A172 (cell line): ENCODE data around the gene TP73. TPM values are rescaled to one million over a fixed set of nuclear protein-coding genes. Genes with fewer than 3 reads are reported as not detected.

ENCODE experiments used
- DNase-seq: peaks from one replicate; pipeline ENCODE4 v3.0.0-alpha.2; 2015; ENCODE audit warnings: low spot score
- total RNA-seq: library from RNA; depleted of rRNA; stranded (reverse); fragments of >200 nt; shearing (Covaris generic); gene quantifications from 2 replicates; pipeline ENCODE4 v1.2.3, GENCODE V29; 2014

Gene TP73
- total RNA-seq, 1 experiment from 2014 or later: 4.7 TPM

- no peak for DNase-seq
Observed at GRCh38 chr1:3706651-3707297, 54.5 kb downstream of the TP73 start.

- no peak for DNase-seq
Observed at GRCh38 chr1:3707298-3707938, 55.1 kb downstream of the TP73 start.

GRCh38 chr1:3707939-3708328 is 55.6 kb downstream of the TP73 start:
- no peak for DNase-seq

- DNase-seq: no peak
Observed at GRCh38 chr1:3708791-3709190, 56.5 kb downstream of the TP73 start.

GRCh38 chr1:3710251-3710650 is 57.9 kb downstream of the TP73 start:
- DNase-seq: no peak

GRCh38 chr1:3711381-3711779 is 59.1 kb downstream of the TP73 start:
- no peak for DNase-seq

GRCh38 chr1:3711780-3712451 is 59.6 kb downstream of the TP73 start:
- DNase-seq: no peak

- DNase-seq: no peak
Observed at GRCh38 chr1:3712573-3713535, 60.5 kb downstream of the TP73 start.

- DNase-seq: no peak
Observed at GRCh38 chr1:3713840-3714239, 61.5 kb downstream of the TP73 start.

- DNase-seq: no peak
Observed at GRCh38 chr1:3714284-3714741, 62.0 kb downstream of the TP73 start.

- DNase-seq: no peak
Observed at GRCh38 chr1:3714814-3715213, 62.5 kb downstream of the TP73 start.

GRCh38 chr1:3716351-3716750 is 64.0 kb downstream of the TP73 start:
- no peak for DNase-seq

- no peak for DNase-seq
Observed at GRCh38 chr1:3717041-3717714, 64.9 kb downstream of the TP73 start.

- DNase-seq: no peak
Observed at GRCh38 chr1:3717715-3718601, 65.6 kb downstream of the TP73 start.

GRCh38 chr1:3718764-3719163 is 66.4 kb downstream of the TP73 start:
- DNase-seq: no peak

- DNase-seq: no peak
Observed at GRCh38 chr1:3721955-3722465, 69.7 kb downstream of the TP73 start.

- no peak for DNase-seq
Observed at GRCh38 chr1:3722846-3723245, 70.5 kb downstream of the TP73 start.

GRCh38 chr1:3724416-3725030 is 72.2 kb downstream of the TP73 start:
- DNase-seq: peak; percentile 23

- DNase-seq: no peak
Observed at GRCh38 chr1:3725366-3725765, 73.0 kb downstream of the TP73 start.
